Activated naive CD4-positive, alpha-beta T cell treated with anti-CD3 and anti-CD28 coated beads, Interleukin-2, amount 50 U/mL, for 72 hours (primary cell): Measurements from ENCODE around the gene SELENOW. TPM values are rescaled to one million over a fixed set of nuclear protein-coding genes. Genes with fewer than 3 reads are reported as not detected.

Source experiments
- ATAC-seq, 2 donors: fragments of 150-1000 bp; cut with Tn5 transposase; 2 replicates each; pipeline ENCODE4 v1.10.0; 2021; ENCODE audit warnings: mild to moderate bottlenecking in 2 of 2, moderate library complexity in 2 of 2
- DNase-seq, 2 donors: peaks; one replicate each; pipeline ENCODE4 v3.0.0; 2021 to 2022; ENCODE audit warnings: low spot score in 2 of 2
- H3K27ac Mint-ChIP-seq, 2 donors: one replicate each; pipeline ENCODE4 v1.8.0; 2022; ENCODE audit warnings: mild to moderate bottlenecking in 2 of 2, mixed read lengths in 2 of 2
- H3K36me3 Mint-ChIP-seq, 2 donors: one replicate each; pipeline ENCODE4 v1.8.0; 2022; ENCODE audit warnings: mixed read lengths in 2 of 2
- H3K9me3 Mint-ChIP-seq, 2 donors: one replicate each; pipeline ENCODE4 v1.8.0; 2022; ENCODE audit warnings: mixed read lengths in 2 of 2
- total RNA-seq, 2 donors: library from RNA; stranded (reverse); gene quantifications; one replicate each; pipeline ENCODE4 v1.2.3, GENCODE V29; 2022

The SELENOW gene
- total RNA-seq, 2 donors from 2014 or later, result 120 TPM

DNA sequence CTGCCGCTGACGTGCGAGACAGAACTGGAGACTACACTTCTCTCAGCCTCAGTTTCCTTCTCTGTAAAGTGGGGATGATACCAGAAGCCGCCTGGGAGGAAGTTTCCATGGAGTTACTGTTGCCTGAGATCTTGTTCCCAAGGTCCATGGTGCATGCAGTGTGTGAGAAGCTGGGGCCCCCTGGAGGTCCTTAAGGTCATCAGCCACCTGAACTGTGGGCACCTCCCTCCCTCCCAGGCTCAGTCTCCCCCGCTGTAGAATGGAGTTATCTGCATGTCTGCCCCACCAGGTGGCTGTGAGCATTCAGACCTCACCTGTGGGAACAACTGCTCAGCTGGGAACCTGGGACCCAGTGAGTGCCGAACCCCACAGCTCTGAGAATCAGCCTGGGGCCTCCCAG, 45.9 kb downstream of the SELENOW start:
- H3K9me3 Mint-ChIP-seq, result no peaks in the 10 kb centered on the region
- no peak for ATAC-seq
- DNase-seq, result no peak
- no peaks in the 10 kb centered on the region for H3K36me3 Mint-ChIP-seq
- H3K27ac Mint-ChIP-seq, result no peak overlapping the region

DNA sequence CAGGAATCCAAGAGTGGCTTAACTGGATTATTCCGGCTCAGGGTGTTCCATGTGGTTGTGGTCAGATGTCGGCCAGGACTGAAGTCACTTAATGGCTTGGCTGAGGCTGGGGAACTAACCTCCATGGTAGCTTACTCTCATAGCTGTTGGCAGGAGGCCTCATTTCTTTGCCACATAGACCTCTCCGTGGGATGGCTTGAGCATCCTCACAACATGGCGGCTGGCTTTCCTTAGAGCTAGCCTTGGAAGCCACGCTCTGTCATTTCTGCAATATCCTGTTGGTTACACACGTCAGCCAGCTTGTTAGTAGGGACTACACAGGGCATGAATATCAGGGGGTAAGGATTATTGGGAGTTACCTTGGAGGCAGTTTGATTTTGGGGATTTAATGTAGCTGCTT, 48.3 kb downstream of the SELENOW start:
- no peak for DNase-seq
- Mint-ChIP-seq H3K36me3 (no peaks in the 10 kb centered on the region), H3K9me3 (no peaks in the 10 kb centered on the region), H3K27ac (no peak overlapping the region)
- no peak for ATAC-seq

- no peak overlapping the region for H3K27ac Mint-ChIP-seq
- H3K36me3 Mint-ChIP-seq, result no peaks in the 10 kb centered on the region
- DNase-seq, result no peak
- no peaks in the 10 kb centered on the region for H3K9me3 Mint-ChIP-seq
- no peak for ATAC-seq
Measured at GRCh38 chr19:47832723-47833122, 54.2 kb downstream of the SELENOW start.

Other genes starting within 250 kb of the SELENOW start
- under 1 TPM; 0.31 to 0.57 TPM for gene ZNF541, start 205.6 kb upstream of the SELENOW start, total RNA-seq
- gene BICRA, start 169.6 kb upstream of the SELENOW start, total RNA-seq, result 10 to 100 TPM; 13.3 to 26.3 TPM
- gene EHD2, start 65.3 kb upstream of the SELENOW start, total RNA-seq, result 1 to 10 TPM; 1.1 to 2.0 TPM
- gene NOP53, start 33.2 kb upstream of the SELENOW start, total RNA-seq, result 100 to 1,000 TPM; 324 to 421 TPM
- not detected for gene TPRX1, start 25.8 kb downstream of the SELENOW start, total RNA-seq
- gene CRX, start 43.2 kb downstream of the SELENOW start, total RNA-seq, result not detected
- not detected for gene TPRX2, start 80.5 kb downstream of the SELENOW start, total RNA-seq
- gene SULT2A1, start 107.6 kb downstream of the SELENOW start, total RNA-seq, result not detected
- gene BSPH1, start 213.5 kb downstream of the SELENOW start, total RNA-seq, result not detected
- gene ELSPBP1, start 215.9 kb downstream of the SELENOW start, total RNA-seq, result not detected